ENCODE results near the gene BICD1.
A peak's percentile ranks its signal among the peaks of the same experiment; 100 is the strongest.

Gene BICD1

GRCh38 chr12:32281098-32281497, 174.5 kb downstream of the BICD1 start:
- DNase-seq (ENCODE audit: low spot score): no peak

DNA sequence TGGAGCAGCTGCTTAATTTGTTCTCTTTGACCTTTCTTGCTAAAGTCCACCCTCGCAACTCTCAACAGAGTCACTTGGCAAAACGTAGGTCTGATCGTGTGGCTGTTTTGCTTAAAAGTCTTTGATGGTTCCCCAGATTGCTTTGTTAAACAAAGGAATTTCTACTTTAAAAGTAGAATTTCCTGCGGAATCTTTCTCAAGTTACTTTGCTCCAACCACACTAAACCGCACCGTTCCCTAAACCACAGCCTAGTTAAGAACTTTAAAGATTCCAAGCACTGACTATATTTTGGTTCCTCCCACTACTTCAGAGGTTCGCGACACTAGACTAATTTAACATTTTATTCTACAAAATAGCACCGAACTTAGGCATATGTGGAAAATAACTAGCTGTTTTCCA, 177.9 kb downstream of the BICD1 start:
- no peak for DNase-seq (ENCODE audit: low spot score)

DNA sequence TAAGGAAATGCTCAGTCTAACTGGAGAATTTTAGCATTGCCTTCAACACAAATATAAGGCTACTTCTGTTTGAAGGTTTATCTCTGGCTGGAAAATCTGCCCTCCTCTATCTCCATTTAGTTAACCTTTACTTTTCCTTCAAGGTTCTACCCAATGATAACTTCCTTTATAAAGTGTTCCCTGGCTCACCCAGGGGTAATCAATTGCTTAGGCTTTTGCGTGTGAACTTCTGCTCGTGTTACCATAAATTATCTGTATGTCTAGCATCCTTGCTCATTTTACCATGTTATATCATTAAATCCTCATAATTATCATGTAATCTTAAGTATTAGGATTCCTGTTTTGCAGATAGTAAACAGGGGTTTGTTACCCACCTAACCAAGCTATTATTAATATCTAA, 178.4 kb downstream of the BICD1 start:
- no peak for DNase-seq (ENCODE audit: low spot score)

DNA sequence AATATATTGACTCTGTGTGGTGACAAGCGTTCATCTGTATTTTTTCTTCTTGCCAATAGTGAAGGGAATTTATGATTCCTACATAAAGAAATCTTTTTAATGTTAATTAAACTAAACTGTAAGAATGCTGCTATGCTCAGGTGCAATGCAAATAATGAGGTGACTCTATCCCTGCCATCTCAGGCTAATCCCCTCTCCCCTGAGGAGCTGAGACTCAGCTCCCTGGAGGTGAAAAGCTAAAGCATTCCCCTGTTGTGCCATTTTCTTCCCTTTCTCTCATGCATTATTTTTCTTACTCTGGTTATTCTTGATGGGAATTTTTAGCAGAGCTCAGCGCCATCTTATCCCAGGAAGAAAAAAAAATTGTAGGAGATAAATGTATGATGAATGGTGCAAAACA, 178.8 kb downstream of the BICD1 start:
- no peak for DNase-seq (ENCODE audit: low spot score)

- DNase-seq (ENCODE audit: low spot score): no peak
Observed at GRCh38 chr12:32290411-32290810, 183.8 kb downstream of the BICD1 start.

GRCh38 chr12:32292151-32292550, 185.5 kb downstream of the BICD1 start:
- no peak for DNase-seq (ENCODE audit: low spot score)

DNA sequence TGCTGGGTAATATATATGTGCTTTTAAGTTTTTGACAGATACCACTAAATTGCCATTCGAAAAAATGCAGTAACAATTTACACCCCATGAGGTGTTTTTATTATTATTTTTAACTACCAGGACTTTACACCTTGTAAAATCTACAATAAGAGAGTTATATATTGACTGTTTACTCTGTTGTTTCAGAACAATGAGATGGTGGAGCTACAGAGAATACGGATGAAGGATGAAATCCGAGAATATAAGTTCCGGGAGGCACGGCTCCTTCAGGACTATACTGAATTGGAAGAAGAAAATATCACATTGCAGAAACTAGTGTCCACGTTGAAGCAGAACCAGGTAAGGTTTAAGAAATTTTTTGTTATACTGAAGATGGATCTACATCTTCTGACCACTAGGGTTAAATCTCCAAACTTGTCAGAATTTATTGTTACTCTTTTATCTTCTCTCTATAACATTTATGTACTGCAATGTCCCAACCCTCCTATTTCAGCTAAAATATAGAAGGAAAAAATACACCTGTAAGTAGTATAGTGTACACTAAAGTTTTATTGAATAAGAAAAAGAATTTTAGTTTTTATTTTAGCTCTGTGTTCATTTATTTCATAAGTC, 187.3 kb downstream of the BICD1 start:
- no peak for DNase-seq (ENCODE audit: low spot score)

- no peak for DNase-seq (ENCODE audit: low spot score)
Observed at GRCh38 chr12:32296567-32296966, 189.9 kb downstream of the BICD1 start.

GRCh38 chr12:32298917-32299316, 192.3 kb downstream of the BICD1 start:
- DNase-seq (ENCODE audit: low spot score): no peak

GRCh38 chr12:32301216-32301615, 194.6 kb downstream of the BICD1 start:
- DNase-seq (ENCODE audit: low spot score): no peak

DNA sequence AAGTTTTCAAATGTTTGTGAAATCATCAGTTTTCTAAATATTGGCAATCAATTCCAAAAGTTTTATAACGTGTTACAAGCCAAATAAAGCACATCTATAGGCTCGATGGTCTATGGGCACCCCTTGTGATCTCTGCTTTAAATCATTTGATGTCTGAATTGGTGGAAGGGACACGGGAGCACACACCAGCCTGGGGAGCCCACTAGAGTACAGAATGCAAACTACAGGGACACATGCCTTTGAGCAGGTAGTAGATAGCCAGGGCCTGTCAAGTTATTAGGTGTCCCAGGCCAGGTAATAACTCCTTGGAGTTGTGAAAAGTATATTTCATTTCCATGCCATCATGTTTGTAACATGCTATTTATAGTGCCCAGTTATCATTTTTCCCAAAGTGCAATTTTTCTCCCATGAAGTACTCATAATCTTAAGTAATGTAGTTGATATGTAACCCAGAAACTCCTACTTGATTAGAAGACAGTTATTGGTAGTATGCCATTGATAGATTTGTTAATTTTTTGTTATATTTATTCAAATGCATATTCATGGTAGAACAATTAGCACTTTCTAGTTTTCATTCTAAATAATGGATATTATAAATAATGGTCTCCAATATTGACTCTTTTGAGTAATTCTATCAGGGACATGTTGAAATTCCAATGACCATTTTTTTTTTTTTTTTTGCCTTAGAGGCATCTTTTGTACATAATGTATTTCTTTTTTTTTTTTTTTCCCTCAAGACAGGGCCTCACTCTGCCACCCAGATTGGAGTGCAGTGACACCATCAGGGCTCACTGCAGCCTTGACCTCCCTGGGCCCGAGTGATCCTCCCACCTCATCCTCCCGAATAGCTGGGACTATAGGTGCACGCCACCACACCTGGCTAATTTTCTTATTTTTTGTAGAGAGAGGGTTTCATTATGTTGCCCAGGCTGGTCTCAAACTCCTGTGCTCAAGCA, 195.8 kb downstream of the BICD1 start:
- DNase-seq (ENCODE audit: low spot score): peak; percentile 6

DNA sequence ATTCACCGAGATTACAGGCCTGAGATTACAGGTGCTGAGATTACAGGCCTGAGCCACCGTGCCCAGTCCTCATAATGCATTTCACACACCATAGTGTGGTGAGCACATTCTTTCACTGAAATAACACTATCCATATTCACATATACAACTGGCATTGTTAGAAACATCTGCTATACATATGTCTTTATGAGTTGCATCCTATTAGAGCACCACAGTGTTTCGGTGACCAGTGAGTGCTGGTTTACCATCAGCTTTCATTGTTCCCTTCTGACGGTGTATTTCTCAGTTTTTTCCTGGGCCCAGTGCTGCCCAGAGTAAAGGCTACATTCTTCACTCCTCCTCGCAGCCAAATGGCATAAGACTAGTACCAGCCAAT, 196.5 kb downstream of the BICD1 start:
- DNase-seq (ENCODE audit: low spot score): no peak

GRCh38 chr12:32305163-32305562, 198.5 kb downstream of the BICD1 start:
- no peak for DNase-seq (ENCODE audit: low spot score)

- DNase-seq (ENCODE audit: low spot score): no peak
Observed at GRCh38 chr12:32307326-32307725, 200.7 kb downstream of the BICD1 start.

- no peak for DNase-seq (ENCODE audit: low spot score)
Observed at GRCh38 chr12:32309811-32310736, 203.4 kb downstream of the BICD1 start.

- DNase-seq (ENCODE audit: low spot score): peak; percentile 37
Observed at GRCh38 chr12:32312049-32312670, 205.5 kb downstream of the BICD1 start.

DNA sequence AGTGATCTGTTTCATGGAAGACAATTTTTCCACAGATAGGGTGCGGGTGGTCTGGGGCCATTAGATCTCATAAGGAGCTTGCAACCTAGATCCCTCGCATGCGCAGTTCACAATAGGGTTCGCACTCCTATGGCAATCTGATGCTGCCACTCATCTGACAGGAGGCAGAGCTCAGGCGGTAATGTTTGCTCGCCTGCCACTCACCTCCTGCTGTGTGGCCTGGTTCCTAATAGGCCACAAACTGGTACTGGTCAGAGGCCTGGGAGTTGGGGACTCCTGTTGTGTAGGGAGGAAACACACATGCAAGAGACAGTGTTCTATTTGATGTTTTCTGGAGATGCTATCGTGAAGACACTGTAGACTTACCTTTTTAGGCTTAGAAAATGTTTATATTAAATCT, 215.7 kb downstream of the BICD1 start:
- no peak for DNase-seq (ENCODE audit: low spot score)

GRCh38 chr12:32331133-32331532, 224.5 kb downstream of the BICD1 start:
- no peak for DNase-seq (ENCODE audit: low spot score)

- no peak for DNase-seq (ENCODE audit: low spot score)
Observed at GRCh38 chr12:32332446-32332845, 225.8 kb downstream of the BICD1 start.

DNA sequence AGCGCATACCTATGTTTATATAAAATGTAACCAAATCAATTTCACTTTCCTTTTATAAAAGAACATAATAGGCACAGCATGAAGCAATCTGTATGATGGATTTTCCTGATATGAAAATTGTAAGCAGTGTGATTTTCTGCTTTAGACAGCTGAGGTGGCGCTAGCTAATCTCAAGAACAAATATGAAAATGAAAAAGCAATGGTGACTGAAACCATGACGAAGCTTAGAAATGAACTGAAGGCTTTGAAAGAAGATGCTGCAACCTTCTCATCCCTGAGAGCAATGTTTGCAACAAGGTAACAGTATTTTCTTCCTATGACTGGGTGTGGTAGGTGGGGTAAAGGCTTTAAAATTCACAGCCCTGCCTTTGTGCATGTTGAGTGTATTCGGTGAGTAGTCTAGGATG, 227.7 kb downstream of the BICD1 start:
- DNase-seq (ENCODE audit: low spot score): peak; percentile 62

- no peak for DNase-seq (ENCODE audit: low spot score)
Observed at GRCh38 chr12:32336261-32336660, 229.6 kb downstream of the BICD1 start.

GRCh38 chr12:32343496-32343895, 236.8 kb downstream of the BICD1 start:
- DNase-seq (ENCODE audit: low spot score): no peak
